Amniotic epithelial cell (primary cell): ENCODE results near the gene CCL22.
"Not testable (repeated sequence)": the region's sequence is repeated elsewhere in the genome, so short reads cannot be mapped to it uniquely, and the experiment has no call there.

Experiments
- DNase-seq: peaks from one replicate; pipeline ENCODE4 v3.0.0-alpha.2; 2010; ENCODE audit warnings: low read depth

The CCL22 gene

GRCh38 chr16:57394444-57394843 lies 35.9 kb downstream of the CCL22 start:
- no peak for DNase-seq

GRCh38 chr16:57395026-57395425 lies 36.4 kb downstream of the CCL22 start:
- DNase-seq = no peak

- DNase-seq = no peak
Observed at GRCh38 chr16:57396786-57397185, 38.2 kb downstream of the CCL22 start.

GRCh38 chr16:57397493-57397892 lies 38.9 kb downstream of the CCL22 start:
- DNase-seq = not testable (repeated sequence)

- DNase-seq = no peak
Observed at GRCh38 chr16:57401943-57402640, 43.5 kb downstream of the CCL22 start.

- no peak for DNase-seq
Observed at GRCh38 chr16:57403965-57404817, 45.6 kb downstream of the CCL22 start, which contains the start of gene CCL17. CCL17 (plus strand) TSS chr16:57404767; CDS start chr16:57413933, 9,166 bp downstream.

GRCh38 chr16:57405097-57405496 lies 46.5 kb downstream of the CCL22 start:
- DNase-seq = no peak

- DNase-seq = no peak
Observed at GRCh38 chr16:57406881-57407280, 48.3 kb downstream of the CCL22 start.

- DNase-seq = no peak
Observed at GRCh38 chr16:57407521-57408353, 49.2 kb downstream of the CCL22 start.

GRCh38 chr16:57409065-57409464 lies 50.5 kb downstream of the CCL22 start:
- no peak for DNase-seq

- DNase-seq = no peak
Observed at GRCh38 chr16:57409870-57410587, 51.4 kb downstream of the CCL22 start.

GRCh38 chr16:57411362-57411976 lies 52.9 kb downstream of the CCL22 start:
- DNase-seq = no peak

- DNase-seq = no peak
Observed at GRCh38 chr16:57412584-57412983, 54.0 kb downstream of the CCL22 start.

GRCh38 chr16:57413301-57413730 lies 54.7 kb downstream of the CCL22 start:
- no peak for DNase-seq

- no peak for DNase-seq
Observed at GRCh38 chr16:57413733-57414132, 55.1 kb downstream of the CCL22 start.
